H9 (cell line): ENCODE results near the gene AURKA. TPM values are rescaled to one million over a fixed set of nuclear protein-coding genes. Genes with fewer than 3 reads are reported as not detected.

Experiments used
- DNase-seq: peaks from one replicate; pipeline ENCODE4 v3.0.0-alpha.2; 2017
- H2AFZ ChIP-seq: one replicate; pipeline ENCODE4 v1.6.1; 2013; ENCODE audit warnings: mild to moderate bottlenecking, low read length, control low read depth, moderate library complexity
- H2AK5ac ChIP-seq: 2 replicates; pipeline ENCODE4 v1.6.1; 2013; ENCODE audit warnings: low read length, control low read depth, mixed read lengths; ENCODE audit not compliant: insufficient read length
- H2BK120ac ChIP-seq: one replicate; pipeline ENCODE4 v1.6.1; 2013; ENCODE audit warnings: low read depth, mild to moderate bottlenecking, low read length, control low read depth, inconsistent platforms; ENCODE audit not compliant: poor library complexity, severe bottlenecking
- H2BK12ac ChIP-seq: 2 replicates; pipeline ENCODE4 v1.6.1; 2013; ENCODE audit warnings: low read length, control low read depth, mixed read lengths, low read depth; ENCODE audit not compliant: insufficient read length
- H2BK15ac ChIP-seq: 2 replicates; pipeline ENCODE4 v1.6.1; 2013; ENCODE audit warnings: low read depth, low read length, control low read depth
- H2BK20ac ChIP-seq: one replicate; pipeline ENCODE4 v1.6.1; 2013; ENCODE audit warnings: low read depth, mild to moderate bottlenecking, low read length, control low read depth, inconsistent platforms; ENCODE audit not compliant: poor library complexity, severe bottlenecking
- H2BK5ac ChIP-seq: 2 replicates; pipeline ENCODE4 v1.6.1; 2013; ENCODE audit warnings: low read length, control low read depth, mixed read lengths; ENCODE audit not compliant: insufficient read length
- H3K14ac ChIP-seq: 2 replicates; pipeline ENCODE4 v1.6.1; 2013; ENCODE audit warnings: low read length, control low read depth; ENCODE audit not compliant: insufficient read depth
- H3K18ac ChIP-seq: 2 replicates; pipeline ENCODE4 v1.6.1; 2013; ENCODE audit warnings: low read depth, mild to moderate bottlenecking, mixed read lengths, low read length, control low read depth; ENCODE audit not compliant: insufficient read length
- H3K23ac ChIP-seq: 2 replicates; pipeline ENCODE4 v1.6.1; 2013; ENCODE audit warnings: low read length, control low read depth, mixed read lengths, low read depth; ENCODE audit not compliant: insufficient read length
- H3K23me2 ChIP-seq: 2 replicates; pipeline ENCODE4 v1.6.1; 2013; ENCODE audit warnings: low read depth, mild to moderate bottlenecking, mixed read lengths, low read length, control low read depth; ENCODE audit not compliant: insufficient read length, poor library complexity, severe bottlenecking
- H3K27ac ChIP-seq: 2 replicates; pipeline ENCODE4 v1.5.1; 2013; ENCODE audit warnings: low read length, control low read depth, mixed read lengths, low read depth; ENCODE audit not compliant: insufficient read length
- H3K27me3 ChIP-seq: 2 replicates; pipeline ENCODE4 v1.6.1; 2013; ENCODE audit warnings: low read length, control low read depth, inconsistent platforms; ENCODE audit not compliant: insufficient read depth
- H3K4ac ChIP-seq: 2 replicates; pipeline ENCODE4 v1.6.1; 2013; ENCODE audit warnings: low read depth, mild to moderate bottlenecking, control low read depth, inconsistent platforms, low read length, moderate library complexity
- H3K4me1 ChIP-seq: 2 replicates; pipeline ENCODE4 v1.6.1; 2013; ENCODE audit warnings: low read length, control low read depth, inconsistent platforms; ENCODE audit not compliant: insufficient read depth
- H3K4me2 ChIP-seq: 2 replicates; pipeline ENCODE4 v1.6.1; 2013; ENCODE audit warnings: low read length, control low read depth, mixed read lengths; ENCODE audit not compliant: insufficient read length, insufficient read depth
- H3K56ac ChIP-seq: 2 replicates; pipeline ENCODE4 v1.6.1; 2013; ENCODE audit warnings: low read depth, mild to moderate bottlenecking, mixed read lengths, low read length, control low read depth; ENCODE audit not compliant: insufficient read length
- H3K79me1 ChIP-seq: 2 replicates; pipeline ENCODE4 v1.6.1; 2013; ENCODE audit warnings: low read depth, mild to moderate bottlenecking, moderate library complexity, low read length, control low read depth, inconsistent platforms; ENCODE audit not compliant: insufficient read depth, poor library complexity, severe bottlenecking
- H3K79me2 ChIP-seq: 2 replicates; pipeline ENCODE4 v1.6.1; 2013; ENCODE audit warnings: low read length, control low read depth, inconsistent platforms; ENCODE audit not compliant: insufficient read depth
- H3K9ac ChIP-seq: 2 replicates; pipeline ENCODE4 v1.6.1; 2013; ENCODE audit warnings: low read length, control low read depth, mixed read lengths; ENCODE audit not compliant: insufficient read length; ENCODE audit errors: extremely low read depth
- H3K9me3 ChIP-seq: one replicate; pipeline ENCODE4 v1.6.1; 2013; ENCODE audit warnings: low read depth, low read length, inconsistent platforms; ENCODE audit not compliant: control insufficient read depth
- H3T11ph ChIP-seq: one replicate; pipeline ENCODE4 v1.6.1; 2013; ENCODE audit warnings: mild to moderate bottlenecking, low read length, control low read depth, inconsistent platforms
- H4K20me1 ChIP-seq: one replicate; pipeline ENCODE4 v1.6.1; 2013; ENCODE audit not compliant: control insufficient read depth, insufficient read length, insufficient read depth
- H4K5ac ChIP-seq: 2 replicates; pipeline ENCODE4 v1.6.1; 2013; ENCODE audit warnings: low read depth, mild to moderate bottlenecking, mixed read lengths, low read length, control low read depth; ENCODE audit not compliant: insufficient read length
- H4K8ac ChIP-seq: replicated peaks from 2 replicates; pipeline ENCODE4 v1.6.1; 2013; ENCODE audit warnings: low read length, control low read depth, mixed read lengths, low read depth; ENCODE audit not compliant: insufficient read length
- H4K91ac ChIP-seq: 2 replicates; pipeline ENCODE4 v1.6.1; 2013; ENCODE audit warnings: low read depth, mild to moderate bottlenecking, moderate library complexity, mixed read lengths, low read length, control low read depth; ENCODE audit not compliant: insufficient read length
- H3K27ac Mint-ChIP-seq, 3 experiments: 2 replicates in 2 of 3; 3 replicates in 1 of 3; pipeline ENCODE4 v1.8.0; 2020 to 2021; ENCODE audit warnings: mixed read lengths in 3 of 3, mild to moderate bottlenecking in 1 of 3, moderate library complexity in 1 of 3
- H3K27me3 Mint-ChIP-seq: 2 replicates; pipeline ENCODE4 v1.8.0; 2021; ENCODE audit warnings: low read depth, mild to moderate bottlenecking, moderate library complexity, mixed read lengths
- H3K36me3 Mint-ChIP-seq, 3 experiments: 2 replicates in 2 of 3; 3 replicates in 1 of 3; pipeline ENCODE4 v1.8.0; 2020 to 2021; ENCODE audit warnings: low read depth in 3 of 3, mixed read lengths in 3 of 3; ENCODE audit not compliant: insufficient read depth in 1 of 3
- H3K4me1 Mint-ChIP-seq, 2 experiments: 2 replicates each; pipeline ENCODE4 v1.8.0; 2020; ENCODE audit warnings: mixed read lengths in 2 of 2
- H3K4me3 Mint-ChIP-seq, 2 experiments: 2 replicates in 1 of 2; 3 replicates in 1 of 2; pipeline ENCODE4 v1.8.0; 2020 to 2021; ENCODE audit warnings: mild to moderate bottlenecking in 2 of 2, mixed read lengths in 2 of 2, moderate library complexity in 1 of 2
- H3K9me3 Mint-ChIP-seq, 2 experiments: 2 replicates in 1 of 2; 3 replicates in 1 of 2; pipeline ENCODE4 v1.8.0; 2020; ENCODE audit warnings: mild to moderate bottlenecking in 2 of 2, mixed read lengths in 2 of 2, moderate library complexity in 1 of 2
- CTCF ChIP-seq: fragments of 200-600 bp; sonication (generic); conservative IDR thresholded peaks from 3 replicates; pipeline ENCODE4 v1.8.0; 2021; ENCODE audit warnings: antibody characterized with exemption, mild to moderate bottlenecking
- WGBS: extraction: QIAGEN DNeasy Blood & Tissue Kit; methylation state at CpG from one replicate; pipeline ENCODE4 v1.1.7; 2013; ENCODE audit warnings: missing lambda C conversion rate, low lambda C conversion rate, mixed read lengths; ENCODE audit not compliant: insufficient read length; ENCODE audit errors: extremely low coverage; 5-methylcytosine and 5-hydroxymethylcytosine counted together
- total RNA-seq: library from RNA; stranded (reverse); gene quantifications from 2 replicates; pipeline ENCODE4 v1.2.1, GENCODE V29; 2021

Gene AURKA
- total RNA-seq, 1 experiment from 2014 or later = 86.8 TPM

- no peaks in the 10 kb centered on the region for H3K9me3 ChIP-seq
- no peak overlapping the region for H4K91ac ChIP-seq
- no peak for TF ChIP-seq CTCF
- H2AFZ ChIP-seq = no peak overlapping the region
- Mint-ChIP-seq H3K27ac (no peak overlapping the region), H3K4me1 (no peaks in the 10 kb centered on the region), H3K36me3 (no peaks in the 10 kb centered on the region), H3K9me3 (no peaks in the 10 kb centered on the region), H3K27me3 (peaks cover 25% of the 10 kb centered on the region), H3K4me3 (no peak overlapping the region)
- H2BK120ac ChIP-seq = no peak overlapping the region
- no peaks in the 10 kb centered on the region for H4K20me1 ChIP-seq
- H2AK5ac ChIP-seq = no peak overlapping the region
- H3K18ac ChIP-seq = no peak overlapping the region
- H3K79me2 ChIP-seq = no peaks in the 10 kb centered on the region
- H3T11ph ChIP-seq = no peak overlapping the region
- no peak overlapping the region for H2BK5ac ChIP-seq
- H3K23me2 ChIP-seq = no peaks in the 10 kb centered on the region
- H4K8ac ChIP-seq = no peak overlapping the region
- no peak overlapping the region for H3K27ac ChIP-seq
- DNase-seq = no peak
- H3K9ac ChIP-seq = no peak overlapping the region
- no peak overlapping the region for H3K4me2 ChIP-seq
- H3K4ac ChIP-seq = no peak overlapping the region
- H3K27me3 ChIP-seq = no peaks in the 10 kb centered on the region
- no peak overlapping the region for H2BK20ac ChIP-seq
- no peaks in the 10 kb centered on the region for H3K79me1 ChIP-seq
- no peak overlapping the region for H2BK12ac ChIP-seq
- no peak overlapping the region for H2BK15ac ChIP-seq
- no peak overlapping the region for H3K14ac ChIP-seq
- no peaks in the 10 kb centered on the region for H3K4me1 ChIP-seq
- no peak overlapping the region for H3K56ac ChIP-seq
- H3K23ac ChIP-seq = no peak overlapping the region
- H4K5ac ChIP-seq = no peak overlapping the region
- no CpG with 5 or more reads among the region's 3 CpGs for WGBS
These were observed 41.3 kb upstream of the AURKA start for GRCh38 chr20:56433221-56433879.
